Mesendoderm (in vitro differentiated cells): Measurements from ENCODE around the gene TXNDC8.

Experiments used
- DNase-seq: peaks from one replicate; pipeline ENCODE4 v3.0.0; 2013
- H2AK5ac ChIP-seq: 2 replicates; pipeline ENCODE4 v1.6.1; 2013; ENCODE audit warnings: low read length, inconsistent platforms
- H2BK120ac ChIP-seq: 2 replicates; pipeline ENCODE4 v1.6.1; 2013; ENCODE audit warnings: low read depth, mild to moderate bottlenecking, low read length, moderate library complexity, mixed read lengths
- H2BK15ac ChIP-seq: replicated peaks from 2 replicates; pipeline ENCODE4 v1.6.1; 2013; ENCODE audit warnings: low read depth, mild to moderate bottlenecking, moderate library complexity
- H2BK5ac ChIP-seq: 2 replicates; pipeline ENCODE4 v1.6.1; 2013; ENCODE audit warnings: low read length, inconsistent platforms
- H3K18ac ChIP-seq: 2 replicates; pipeline ENCODE4 v1.6.1; 2013; ENCODE audit warnings: mild to moderate bottlenecking, low read length, mixed read lengths
- H3K23ac ChIP-seq: one replicate; pipeline ENCODE4 v1.6.1; 2013; ENCODE audit warnings: low read length
- H3K27ac ChIP-seq: 2 replicates; pipeline ENCODE4 v1.5.1; 2013; ENCODE audit warnings: low read depth, mild to moderate bottlenecking, inconsistent platforms, low read length, moderate library complexity
- H3K27me3 ChIP-seq: 2 replicates; pipeline ENCODE4 v1.6.1; 2013; ENCODE audit warnings: low read length, control low read depth, mild to moderate bottlenecking, inconsistent platforms; ENCODE audit not compliant: insufficient read depth, poor library complexity
- H3K36me3 ChIP-seq: 2 replicates; pipeline ENCODE4 v1.6.1; 2013; ENCODE audit warnings: low read length, inconsistent platforms; ENCODE audit not compliant: control insufficient read depth, insufficient read depth
- H3K4ac ChIP-seq: one replicate; pipeline ENCODE4 v1.6.1; 2013; ENCODE audit warnings: low read depth, mild to moderate bottlenecking, low read length, moderate library complexity
- H3K4me1 ChIP-seq: 2 replicates; pipeline ENCODE4 v1.6.1; 2013; ENCODE audit warnings: low read depth, low read length, inconsistent platforms; ENCODE audit not compliant: control insufficient read depth
- H3K4me2 ChIP-seq: 2 replicates; pipeline ENCODE4 v1.6.1; 2013; ENCODE audit warnings: low read length
- H3K4me3 ChIP-seq: 2 replicates; pipeline ENCODE4 v1.5.1; 2013; ENCODE audit warnings: mild to moderate bottlenecking, low read length
- H3K56ac ChIP-seq: one replicate; pipeline ENCODE4 v1.6.1; 2013; ENCODE audit warnings: low read length
- H3K79me1 ChIP-seq: 2 replicates; pipeline ENCODE4 v1.6.1; 2013; ENCODE audit warnings: low read length, inconsistent platforms
- H3K79me2 ChIP-seq: 2 replicates; pipeline ENCODE4 v1.6.1; 2013; ENCODE audit warnings: mild to moderate bottlenecking, low read length; ENCODE audit not compliant: control insufficient read depth, insufficient read depth
- H3K9ac ChIP-seq: 2 replicates; pipeline ENCODE4 v1.6.1; 2013; ENCODE audit warnings: low read length, inconsistent platforms
- H4K5ac ChIP-seq: one replicate; pipeline ENCODE4 v1.6.1; 2013; ENCODE audit warnings: low read length
- H4K8ac ChIP-seq: one replicate; pipeline ENCODE4 v1.6.1; 2013; ENCODE audit warnings: low read depth, mild to moderate bottlenecking, control low read depth, low read length, moderate library complexity
- WGBS: extraction: QIAGEN DNeasy Blood & Tissue Kit; methylation state at CpG from one replicate; pipeline ENCODE4 v1.1.7; 2013; ENCODE audit warnings: low lambda C conversion rate, missing lambda C conversion rate; ENCODE audit not compliant: insufficient coverage; ENCODE audit errors: extremely low coverage; 5-methylcytosine and 5-hydroxymethylcytosine counted together

Gene TXNDC8

DNA sequence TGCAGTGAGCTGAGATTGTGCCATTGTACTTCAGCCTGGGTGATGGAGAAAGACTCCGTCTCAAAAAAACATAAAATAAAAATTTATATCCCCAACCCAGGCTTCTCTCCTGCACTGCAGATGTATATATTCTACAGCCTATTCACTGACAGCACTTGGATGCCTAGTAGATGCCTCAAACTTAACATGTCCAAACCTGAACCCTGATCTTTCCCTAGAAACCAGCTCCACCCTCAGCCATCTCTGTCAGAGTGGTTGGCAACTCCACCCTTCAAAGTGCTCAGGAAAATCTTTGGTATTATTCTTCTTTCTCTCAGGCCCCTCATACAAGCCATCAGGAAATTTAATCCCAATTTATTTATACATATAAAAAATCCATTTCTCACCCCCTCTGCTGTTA is 44.4 kb downstream of the TXNDC8 start:
- Histone ChIP-seq H3K79me2 (no peaks in the 10 kb centered on the region), H3K23ac (no peak overlapping the region), H3K9ac (no peak overlapping the region), H3K4me2 (no peak overlapping the region), H2BK15ac (no peak overlapping the region), H4K5ac (no peak overlapping the region), H2BK120ac (no peak overlapping the region), H2BK5ac (no peak overlapping the region), H3K4ac (no peak overlapping the region), H3K4me1 (no peaks in the 10 kb centered on the region), H3K36me3 (no peaks in the 10 kb centered on the region), H3K56ac (no peak overlapping the region), H2AK5ac (no peak overlapping the region), H3K4me3 (no peak overlapping the region), H3K27ac (no peak overlapping the region), H3K79me1 (no peaks in the 10 kb centered on the region), H3K18ac (no peak overlapping the region), H3K27me3 (no peaks in the 10 kb centered on the region), H4K8ac (no peak overlapping the region)
- no CpG with 5 or more reads among the region's 1 CpG for WGBS
- DNase-seq, result no peak

DNA sequence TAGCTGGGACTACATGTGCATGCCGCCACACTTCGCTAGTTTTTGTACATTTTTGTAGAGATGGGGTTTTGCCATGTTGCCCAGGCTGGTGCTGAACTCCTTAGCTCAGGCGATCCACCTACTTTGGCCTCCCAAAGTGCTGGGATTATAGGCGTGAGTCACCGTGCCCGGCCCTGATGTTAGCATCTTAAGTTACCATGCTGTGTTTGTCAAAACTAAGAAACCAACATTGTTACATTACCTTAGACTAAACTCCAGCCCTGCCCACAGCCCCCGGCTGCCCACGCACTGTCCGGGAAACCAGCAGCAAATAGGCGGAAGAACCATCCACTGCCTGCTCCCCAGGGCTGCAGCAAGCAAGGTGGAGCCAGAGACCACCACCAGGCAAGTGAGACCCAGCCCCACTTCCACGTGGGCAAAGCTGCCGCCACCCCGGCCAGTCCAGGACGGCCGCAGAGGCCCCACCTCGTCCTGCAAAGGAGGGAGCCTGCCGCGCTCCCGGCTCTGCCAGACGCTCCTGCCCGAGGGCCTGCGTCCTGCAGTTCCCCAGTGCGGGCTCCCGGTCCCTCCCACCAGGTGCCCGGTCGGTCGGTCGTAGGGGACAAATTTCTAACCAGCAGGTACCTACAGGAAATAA is 45.6 kb downstream of the TXNDC8 start:
- no peaks in the 10 kb centered on the region for H3K4me1 ChIP-seq
- H3K4me2 ChIP-seq, result no peak overlapping the region
- no peak overlapping the region for H3K18ac ChIP-seq
- no CpG with 5 or more reads among the region's 28 CpGs for WGBS
- H3K79me2 ChIP-seq, result no peaks in the 10 kb centered on the region
- H2AK5ac ChIP-seq, result no peak overlapping the region
- no peak overlapping the region for H3K23ac ChIP-seq
- H3K27me3 ChIP-seq, result no peaks in the 10 kb centered on the region
- H3K9ac ChIP-seq, result no peak overlapping the region
- no peak for DNase-seq
- H4K5ac ChIP-seq, result no peak overlapping the region
- no peak overlapping the region for H3K4ac ChIP-seq
- no peak overlapping the region for H3K56ac ChIP-seq
- H2BK120ac ChIP-seq, result no peak overlapping the region
- no peak overlapping the region for H3K4me3 ChIP-seq
- H3K79me1 ChIP-seq, result no peaks in the 10 kb centered on the region
- H3K27ac ChIP-seq, result no peak overlapping the region
- H3K36me3 ChIP-seq, result no peaks in the 10 kb centered on the region
- H2BK5ac ChIP-seq, result no peak overlapping the region
- H2BK15ac ChIP-seq, result no peak overlapping the region
- H4K8ac ChIP-seq, result no peak overlapping the region

DNA sequence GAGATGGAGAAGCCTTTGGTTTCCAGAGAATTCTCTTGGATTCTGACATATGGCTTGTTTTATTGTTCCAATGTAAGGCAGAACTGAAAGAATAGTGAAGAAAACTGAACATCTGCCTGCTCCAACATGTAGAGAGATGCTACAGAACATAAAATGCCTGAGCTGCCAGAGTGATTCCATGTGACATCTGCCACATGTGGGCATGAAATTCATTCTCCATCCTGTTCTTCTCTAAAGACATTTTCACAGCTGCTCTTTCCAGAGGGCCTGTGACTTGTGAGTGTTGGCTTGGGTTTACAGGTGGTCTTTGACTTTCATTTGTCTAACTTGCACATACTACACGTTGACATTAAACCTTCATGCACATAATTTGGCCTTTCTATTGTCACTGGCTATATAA is 47.7 kb downstream of the TXNDC8 start:
- H3K18ac ChIP-seq, result no peak overlapping the region
- no peak overlapping the region for H2BK15ac ChIP-seq
- no peaks in the 10 kb centered on the region for H3K79me1 ChIP-seq
- H3K27me3 ChIP-seq, result no peaks in the 10 kb centered on the region
- H3K4me3 ChIP-seq, result no peak overlapping the region
- H4K8ac ChIP-seq, result no peak overlapping the region
- no CpG with 5 or more reads among the region's 1 CpG for WGBS
- no peak overlapping the region for H4K5ac ChIP-seq
- H3K4me2 ChIP-seq, result no peak overlapping the region
- no peaks in the 10 kb centered on the region for H3K36me3 ChIP-seq
- DNase-seq, result no peak
- H2BK5ac ChIP-seq, result no peak overlapping the region
- no peak overlapping the region for H3K9ac ChIP-seq
- no peak overlapping the region for H3K27ac ChIP-seq
- H3K4me1 ChIP-seq, result no peaks in the 10 kb centered on the region
- H3K4ac ChIP-seq, result no peak overlapping the region
- no peak overlapping the region for H2BK120ac ChIP-seq
- no peak overlapping the region for H3K23ac ChIP-seq
- H2AK5ac ChIP-seq, result no peak overlapping the region
- H3K56ac ChIP-seq, result no peak overlapping the region
- no peaks in the 10 kb centered on the region for H3K79me2 ChIP-seq

DNA sequence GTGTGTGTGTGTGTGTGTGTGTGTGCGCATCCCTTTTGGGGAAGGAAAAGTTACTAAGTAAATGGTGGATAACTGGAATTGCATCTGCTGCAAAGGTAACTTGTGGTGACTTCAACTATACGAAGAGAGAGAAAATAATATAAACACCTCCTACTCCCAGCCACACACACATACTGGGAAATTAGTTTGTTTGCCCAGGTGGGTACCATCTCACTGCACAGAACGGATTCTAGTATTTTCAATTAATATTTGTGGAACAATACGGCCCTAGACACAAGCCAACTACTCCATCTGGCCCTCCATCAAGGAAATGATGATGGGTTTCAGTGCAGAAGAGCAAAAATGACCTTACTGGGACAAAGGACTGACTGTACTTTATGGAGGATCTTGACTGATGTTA is 49.2 kb downstream of the TXNDC8 start:
- Histone ChIP-seq H4K8ac (no peak overlapping the region), H2AK5ac (no peak overlapping the region), H3K4ac (no peak overlapping the region), H3K79me1 (no peaks in the 10 kb centered on the region), H3K9ac (no peak overlapping the region), H4K5ac (no peak overlapping the region), H2BK15ac (no peak overlapping the region), H2BK120ac (no peak overlapping the region), H3K56ac (no peak overlapping the region), H3K23ac (no peak overlapping the region), H3K36me3 (no peaks in the 10 kb centered on the region), H2BK5ac (no peak overlapping the region), H3K79me2 (no peaks in the 10 kb centered on the region), H3K27ac (no peak overlapping the region), H3K4me3 (no peak overlapping the region), H3K18ac (no peak overlapping the region), H3K4me1 (no peaks in the 10 kb centered on the region), H3K27me3 (no peaks in the 10 kb centered on the region), H3K4me2 (no peak overlapping the region)
- no CpG with 5 or more reads among the region's 4 CpGs for WGBS
- DNase-seq, result no peak

GRCh38 chr9:110287289-110287680 is 50.4 kb downstream of the TXNDC8 start:
- H4K8ac ChIP-seq, result no peak overlapping the region
- no peak overlapping the region for H3K4me3 ChIP-seq
- no peaks in the 10 kb centered on the region for H3K27me3 ChIP-seq
- H2BK120ac ChIP-seq, result no peak overlapping the region
- no peak overlapping the region for H3K27ac ChIP-seq
- H2BK15ac ChIP-seq, result no peak overlapping the region
- H2BK5ac ChIP-seq, result no peak overlapping the region
- no peak overlapping the region for H2AK5ac ChIP-seq
- H3K79me1 ChIP-seq, result no peaks in the 10 kb centered on the region
- WGBS, result no CpG with 5 or more reads among the region's 6 CpGs
- no peak overlapping the region for H3K56ac ChIP-seq
- no peaks in the 10 kb centered on the region for H3K79me2 ChIP-seq
- no peak for DNase-seq
- no peak overlapping the region for H4K5ac ChIP-seq
- H3K18ac ChIP-seq, result no peak overlapping the region
- H3K36me3 ChIP-seq, result no peaks in the 10 kb centered on the region
- H3K4me2 ChIP-seq, result no peak overlapping the region
- H3K9ac ChIP-seq, result no peak overlapping the region
- H3K23ac ChIP-seq, result no peak overlapping the region
- no peaks in the 10 kb centered on the region for H3K4me1 ChIP-seq
- no peak overlapping the region for H3K4ac ChIP-seq

DNA sequence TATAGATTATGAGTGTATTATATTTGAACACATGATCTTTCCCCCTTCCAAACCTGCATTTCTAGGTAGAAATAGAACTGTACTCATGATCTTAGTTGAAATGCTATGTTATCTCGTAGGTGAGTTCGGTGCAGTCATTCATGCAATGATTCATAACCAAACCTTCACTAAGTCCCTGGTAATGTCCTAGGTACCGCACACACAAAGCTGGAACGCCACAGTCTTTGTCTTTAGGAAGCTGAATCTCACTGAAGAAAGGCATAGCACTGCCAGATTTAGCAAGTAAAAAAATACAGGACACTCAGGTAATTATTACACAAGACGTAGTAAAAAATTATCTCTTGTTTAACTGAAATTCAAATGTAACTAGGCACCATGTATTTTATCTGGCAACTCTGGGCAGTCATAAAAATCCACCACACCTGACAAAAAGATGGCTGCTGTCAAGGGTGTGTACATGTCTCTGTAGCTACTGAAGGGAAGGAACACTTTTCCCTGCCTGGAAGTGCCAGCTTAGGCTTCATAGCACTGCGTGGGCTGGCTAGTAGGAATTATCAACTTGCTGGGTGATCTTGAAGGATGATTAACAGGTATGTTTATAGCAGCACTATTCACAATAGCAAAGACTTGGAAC is 53.3 kb downstream of the TXNDC8 start:
- Histone ChIP-seq H2BK15ac (no peak overlapping the region), H3K23ac (no peak overlapping the region), H4K5ac (no peak overlapping the region), H3K9ac (no peak overlapping the region), H3K4me3 (no peak overlapping the region), H4K8ac (no peak overlapping the region), H3K27ac (no peak overlapping the region), H3K4me2 (no peak overlapping the region), H3K56ac (no peak overlapping the region), H3K79me2 (no peaks in the 10 kb centered on the region), H3K79me1 (no peaks in the 10 kb centered on the region), H2BK120ac (no peak overlapping the region), H3K4ac (no peak overlapping the region), H3K27me3 (no peaks in the 10 kb centered on the region), H2BK5ac (no peak overlapping the region), H3K36me3 (no peaks in the 10 kb centered on the region), H3K18ac (no peak overlapping the region), H3K4me1 (no peaks in the 10 kb centered on the region), H2AK5ac (no peak overlapping the region)
- no CpG with 5 or more reads among the region's 6 CpGs for whole genome bisulfite sequencing
- no peak for DNase-seq
